ENCODE data around the gene NECTIN2.
"Not testable (repeated sequence)": the region's sequence is repeated elsewhere in the genome, so short reads cannot be mapped to it uniquely, and the experiment has no call there.

Gene NECTIN2

GRCh38 chr19:44908836-44909261 lies 62.8 kb downstream of the NECTIN2 start:
- DNase-seq, result no peak

DNA sequence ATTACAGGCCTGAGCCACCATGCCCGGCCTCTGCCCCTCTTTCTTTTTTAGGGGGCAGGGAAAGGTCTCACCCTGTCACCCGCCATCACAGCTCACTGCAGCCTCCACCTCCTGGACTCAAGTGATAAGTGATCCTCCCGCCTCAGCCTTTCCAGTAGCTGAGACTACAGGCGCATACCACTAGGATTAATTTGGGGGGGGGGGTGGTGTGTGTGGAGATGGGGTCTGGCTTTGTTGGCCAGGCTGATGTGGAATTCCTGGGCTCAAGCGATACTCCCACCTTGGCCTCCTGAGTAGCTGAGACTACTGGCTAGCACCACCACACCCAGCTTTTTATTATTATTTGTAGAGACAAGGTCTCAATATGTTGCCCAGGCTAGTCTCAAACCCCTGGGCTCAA lies 63.7 kb downstream of the NECTIN2 start:
- no peak for DNase-seq

DNA sequence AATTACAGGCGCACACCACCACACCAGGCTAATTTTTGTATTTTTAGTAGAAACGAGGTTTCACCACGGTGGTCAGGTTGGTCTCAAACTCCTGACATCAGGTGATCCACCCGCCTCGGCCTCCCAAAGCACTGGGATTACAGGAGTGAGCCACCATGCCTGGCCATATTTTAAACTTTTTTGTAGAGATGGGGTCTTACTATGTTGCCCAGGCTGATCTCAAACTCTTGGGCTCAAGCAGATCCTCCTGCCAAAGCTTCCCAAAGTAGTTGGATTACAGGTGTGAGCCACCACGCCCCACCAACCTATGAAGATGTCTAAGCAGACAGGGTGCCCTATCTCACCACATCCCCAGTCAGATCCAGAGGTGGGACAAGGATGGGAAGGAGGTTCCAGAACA lies 65.8 kb downstream of the NECTIN2 start:
- not testable (repeated sequence) for DNase-seq

DNA sequence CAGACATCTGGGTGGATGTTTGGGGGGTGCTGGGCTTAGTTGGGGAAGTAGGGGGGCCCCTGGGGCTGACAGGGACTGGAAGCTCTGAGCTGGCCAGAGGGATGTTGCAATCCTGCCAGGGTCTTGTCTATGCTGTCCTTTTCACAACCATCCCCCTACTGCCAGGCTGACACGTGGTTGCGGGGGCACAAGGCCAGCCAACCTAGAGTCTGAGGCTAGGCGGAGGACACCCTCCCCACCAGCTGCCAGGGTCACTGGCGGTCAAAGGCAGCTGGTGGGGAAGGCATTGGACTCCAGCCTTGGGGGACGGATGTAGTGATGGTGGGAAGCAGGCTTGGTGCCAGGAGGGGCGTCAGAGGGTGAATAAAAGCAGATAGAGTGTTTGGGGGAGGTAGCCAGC lies 66.8 kb downstream of the NECTIN2 start:
- DNase-seq, result no peak

GRCh38 chr19:44913512-44914432 lies 67.7 kb downstream of the NECTIN2 start:
- not testable (repeated sequence) for DNase-seq

DNA sequence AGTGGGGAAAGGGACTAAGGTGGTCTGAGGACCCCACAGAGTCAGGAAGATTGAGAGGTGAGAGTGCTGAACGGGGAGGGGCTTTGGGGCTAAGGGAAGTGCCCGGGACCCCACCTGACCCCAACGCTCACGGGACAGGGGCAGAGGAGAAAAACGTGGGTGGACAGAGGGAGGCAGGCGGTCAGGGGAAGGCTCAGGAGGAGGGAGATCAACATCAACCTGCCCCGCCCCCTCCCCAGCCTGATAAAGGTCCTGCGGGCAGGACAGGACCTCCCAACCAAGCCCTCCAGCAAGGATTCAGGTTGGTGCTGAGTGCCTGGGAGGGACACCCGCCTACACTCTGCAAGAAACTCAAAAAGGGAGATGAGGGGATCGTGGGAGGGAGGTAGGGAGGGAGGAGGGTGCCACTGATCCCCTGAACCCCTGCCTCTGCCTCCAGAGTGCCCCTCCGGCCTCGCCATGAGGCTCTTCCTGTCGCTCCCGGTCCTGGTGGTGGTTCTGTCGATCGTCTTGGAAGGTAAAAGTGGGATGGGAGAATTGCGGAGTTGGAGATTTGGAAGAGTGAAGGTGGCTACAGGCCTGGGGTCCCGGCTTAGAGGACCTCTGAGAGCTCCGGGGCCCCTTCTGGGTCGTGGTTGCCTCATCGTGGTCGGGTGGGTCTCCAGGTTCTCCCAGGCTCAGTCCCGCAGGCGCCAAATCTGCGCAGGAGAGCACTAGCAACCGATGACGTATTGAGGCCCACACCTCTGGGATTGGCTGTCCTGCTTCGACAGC lies 68.5 kb downstream of the NECTIN2 start, which contains the start of gene APOC1:
Gene APOC1, plus strand, starts transcription at position 176 of the 774 bp plus-strand sequence. Its CDS starts 284 bp downstream, at position 460.
- DNase-seq, result peak; percentile 81

DNA sequence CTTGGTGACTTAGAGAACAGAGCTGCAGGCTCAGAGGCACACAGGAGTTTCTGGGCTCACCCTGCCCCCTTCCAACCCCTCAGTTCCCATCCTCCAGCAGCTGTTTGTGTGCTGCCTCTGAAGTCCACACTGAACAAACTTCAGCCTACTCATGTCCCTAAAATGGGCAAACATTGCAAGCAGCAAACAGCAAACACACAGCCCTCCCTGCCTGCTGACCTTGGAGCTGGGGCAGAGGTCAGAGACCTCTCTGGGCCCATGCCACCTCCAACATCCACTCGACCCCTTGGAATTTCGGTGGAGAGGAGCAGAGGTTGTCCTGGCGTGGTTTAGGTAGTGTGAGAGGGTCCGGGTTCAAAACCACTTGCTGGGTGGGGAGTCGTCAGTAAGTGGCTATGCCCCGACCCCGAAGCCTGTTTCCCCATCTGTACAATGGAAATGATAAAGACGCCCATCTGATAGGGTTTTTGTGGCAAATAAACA lies 78.2 kb downstream of the NECTIN2 start:
- no peak for DNase-seq

GRCh38 chr19:44925114-44925891 lies 79.2 kb downstream of the NECTIN2 start:
- peak; percentile 57 for DNase-seq

GRCh38 chr19:44926245-44927077 lies 80.4 kb downstream of the NECTIN2 start:
- not testable (repeated sequence) for DNase-seq

GRCh38 chr19:44927746-44928145 lies 81.6 kb downstream of the NECTIN2 start:
- peak; percentile 58 for DNase-seq

DNA sequence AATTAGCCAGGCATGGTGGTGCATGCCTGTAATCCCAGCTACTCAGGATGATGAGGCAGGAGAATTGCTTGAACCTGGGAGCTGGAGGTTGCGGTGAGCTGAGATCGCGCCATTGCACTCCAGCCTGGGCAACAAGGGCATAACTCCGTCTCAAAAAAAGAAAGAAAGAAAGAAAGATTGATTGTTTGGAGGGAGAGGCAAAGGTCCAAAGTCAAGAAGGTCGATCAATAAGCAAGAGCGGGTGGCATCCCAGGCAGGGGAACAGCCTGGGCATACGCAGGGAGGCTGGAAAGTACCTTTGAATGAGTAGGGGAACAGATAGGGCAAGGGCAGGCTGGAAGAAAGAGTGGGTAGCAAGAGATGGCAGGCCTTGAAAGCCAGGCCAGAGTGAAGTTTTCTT lies 84.0 kb downstream of the NECTIN2 start:
- DNase-seq, result no peak

DNA sequence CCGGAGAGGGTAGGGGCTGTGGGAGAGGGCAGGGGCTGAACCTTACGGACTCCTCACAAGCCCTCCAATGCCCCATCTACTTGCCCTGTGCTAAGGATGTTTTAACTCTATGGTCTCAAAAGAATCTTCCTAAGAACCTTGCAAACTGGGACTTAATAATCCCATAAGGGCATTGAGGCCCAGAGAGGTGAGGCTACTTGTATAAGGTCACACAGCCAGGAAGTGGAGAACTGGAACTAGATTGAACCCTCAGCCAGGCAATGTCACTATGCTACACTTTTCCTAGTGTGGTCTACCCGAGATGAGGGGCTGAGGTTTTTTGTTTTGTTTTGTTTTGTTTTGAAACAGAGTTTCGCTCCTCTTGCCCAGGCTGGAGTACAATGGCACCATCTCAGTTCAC lies 85.4 kb downstream of the NECTIN2 start:
- no peak for DNase-seq
